GM18909 (cell line): ENCODE data around the gene TMEM39B.
"Not testable (repeated sequence)": the region's sequence is repeated elsewhere in the genome, so short reads cannot be mapped to it uniquely, and the experiment has no call there.

Experiments used
- ATAC-seq: cut with Tn5 transposase; IDR thresholded peaks from one replicate; pipeline ENCODE4 v1.9.1; 2021; ENCODE audit warnings: mild to moderate bottlenecking; ENCODE audit not compliant: unreplicated experiment, poor library complexity

The TMEM39B gene

DNA sequence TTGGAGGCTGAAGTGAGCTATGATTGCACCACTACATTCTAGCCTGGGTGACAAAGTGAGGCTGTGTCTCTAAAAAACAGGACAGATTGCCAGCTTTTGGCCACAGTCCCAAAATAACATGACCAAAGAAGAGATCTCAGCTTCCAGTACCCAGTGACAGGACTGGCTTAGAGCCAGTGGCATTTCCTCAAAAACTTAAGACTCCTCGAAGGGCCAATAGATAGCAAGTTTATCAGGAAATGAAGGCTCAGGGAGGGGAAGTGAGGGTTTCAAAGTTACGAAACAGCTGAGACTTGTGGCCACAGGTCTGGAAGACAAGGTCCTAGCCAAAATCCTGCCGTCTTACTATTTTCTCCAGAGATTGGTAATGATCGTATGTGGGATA is 6.3 kb upstream of the TMEM39B start:
- ATAC-seq: no peak

DNA sequence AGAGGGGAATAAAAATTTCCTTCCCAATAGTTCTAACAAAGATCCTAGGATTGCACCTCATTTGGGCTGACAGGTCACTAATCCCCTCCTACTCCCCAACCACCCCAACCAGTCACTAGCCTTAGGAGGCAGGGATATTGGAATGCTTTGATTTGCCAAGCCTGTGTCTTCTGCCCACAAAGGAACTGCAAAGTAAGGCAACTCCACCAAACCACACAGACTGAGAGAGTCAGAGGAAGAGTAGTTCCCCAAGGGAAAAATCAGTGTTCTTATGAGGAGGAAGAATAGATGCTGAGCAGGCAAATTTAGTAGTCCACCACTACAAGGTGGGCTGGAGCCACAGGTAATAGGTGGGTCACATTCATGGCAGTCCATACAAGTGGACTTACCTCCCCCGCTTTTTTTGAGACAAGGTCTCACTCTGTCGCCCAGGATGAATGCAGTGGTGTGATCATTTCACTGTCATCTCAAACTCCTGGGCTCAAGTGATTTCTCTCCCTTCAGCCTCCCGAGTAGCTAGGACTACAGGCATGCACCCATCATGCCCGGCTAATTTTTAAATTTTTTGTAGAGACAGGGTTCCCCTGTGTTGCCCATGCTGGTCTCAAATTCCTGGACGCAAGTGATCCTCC is 3.7 kb upstream of the TMEM39B start:
- ATAC-seq: no peak

DNA sequence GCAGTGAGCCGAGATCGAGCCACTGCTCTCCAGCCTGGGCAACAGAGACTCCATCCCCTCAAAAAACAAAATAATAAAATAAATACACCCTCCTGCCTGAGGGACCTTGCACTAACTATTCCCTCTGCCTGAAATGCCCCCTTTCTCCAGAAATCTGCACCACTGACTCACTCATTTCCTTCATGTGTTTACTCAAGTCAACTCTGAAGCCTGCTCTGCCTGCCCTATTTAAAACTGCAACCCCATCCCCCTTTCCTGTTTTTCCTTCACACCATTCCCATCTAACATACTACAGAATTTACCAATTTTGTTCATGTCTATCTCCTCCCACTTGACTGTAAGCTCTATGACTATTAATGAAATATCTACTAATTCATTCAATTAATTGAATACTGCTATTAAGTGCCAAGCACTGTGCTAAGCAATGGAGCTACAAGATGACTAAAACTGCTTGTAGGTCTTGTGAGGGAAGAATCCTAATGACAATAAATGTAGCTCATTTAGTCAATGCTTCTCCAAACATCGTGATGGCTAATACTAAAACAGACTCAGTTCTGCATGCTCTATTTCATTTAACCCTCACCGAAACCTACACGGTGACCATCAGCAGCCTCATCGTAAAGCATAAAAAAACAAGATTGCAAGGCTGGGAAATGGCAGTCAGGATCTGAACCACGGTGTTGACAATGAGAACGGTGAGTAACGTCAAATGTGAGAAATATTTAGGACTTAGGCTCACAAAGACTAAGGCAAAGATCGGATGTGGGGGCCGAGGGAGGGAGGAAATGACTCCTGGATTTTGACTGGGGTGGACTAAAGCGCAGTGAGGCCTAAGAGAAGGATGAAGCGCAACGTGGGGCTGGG is 749 bp upstream of the TMEM39B start:
- no peak for ATAC-seq

DNA sequence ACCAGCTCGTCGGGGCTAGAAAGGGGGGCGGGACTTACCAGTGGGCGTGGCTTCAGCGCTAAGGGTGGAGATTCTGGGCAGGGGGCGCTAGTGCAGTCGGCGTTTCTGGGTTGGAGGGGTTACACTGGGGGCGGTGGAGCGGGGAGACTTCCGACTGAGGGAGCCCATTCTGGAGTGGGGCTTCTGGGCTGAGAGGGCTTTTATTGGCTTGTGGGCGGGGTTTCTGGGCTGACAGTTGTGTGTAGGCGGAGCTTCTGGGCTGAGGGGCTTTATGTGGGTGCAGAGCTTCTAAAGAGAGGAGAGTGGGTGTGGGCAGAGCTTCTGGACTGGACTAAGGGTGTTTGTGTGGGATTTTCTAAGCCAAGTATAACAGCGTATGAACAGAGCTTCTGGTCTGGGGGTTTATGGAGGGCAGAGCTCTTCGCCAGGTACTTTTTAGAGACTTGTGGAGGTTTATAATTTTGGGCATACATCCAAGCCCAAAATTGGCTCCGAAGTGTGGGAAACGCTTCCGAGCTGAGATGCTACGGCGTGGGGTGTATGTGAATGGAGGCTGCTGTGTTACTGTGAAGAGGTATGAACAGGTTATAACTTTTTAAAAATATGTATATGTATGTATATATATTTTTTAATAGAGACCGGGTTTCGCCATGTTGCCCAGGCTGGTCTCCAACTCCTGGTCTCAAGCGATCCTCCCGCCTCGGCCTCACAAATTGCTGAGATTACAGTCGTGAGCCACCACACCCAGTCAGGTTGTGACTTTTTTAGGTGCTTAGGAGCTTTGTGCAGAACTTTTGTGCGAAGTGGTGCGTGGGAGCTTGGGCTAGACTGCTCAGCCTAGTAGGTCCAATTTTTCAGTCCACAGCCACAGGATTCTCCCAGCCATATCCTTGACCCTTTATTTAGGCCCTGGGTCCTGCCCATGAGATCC is 825 bp downstream of the TMEM39B start:
- ATAC-seq: no peak

DNA sequence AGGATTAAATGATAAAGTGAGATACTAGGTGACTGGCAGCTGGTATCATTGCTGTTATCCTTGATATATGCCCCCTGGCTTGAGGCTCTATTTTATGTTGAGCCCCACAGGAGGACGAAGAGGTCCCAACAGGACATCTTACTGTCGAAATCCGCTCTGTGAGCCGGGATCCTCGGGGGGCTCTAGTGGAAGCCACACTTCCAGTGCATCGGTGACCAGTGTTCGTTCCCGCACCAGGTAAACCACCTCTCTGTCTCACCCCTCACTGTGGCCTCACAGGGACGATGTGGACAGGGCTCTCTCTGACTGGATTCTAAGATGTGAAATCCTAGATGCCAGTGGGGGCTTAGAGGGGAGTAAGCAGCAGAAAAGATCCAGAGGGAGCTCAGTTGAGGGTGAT is 2.1 kb downstream of the TMEM39B start:
- ATAC-seq: no peak

DNA sequence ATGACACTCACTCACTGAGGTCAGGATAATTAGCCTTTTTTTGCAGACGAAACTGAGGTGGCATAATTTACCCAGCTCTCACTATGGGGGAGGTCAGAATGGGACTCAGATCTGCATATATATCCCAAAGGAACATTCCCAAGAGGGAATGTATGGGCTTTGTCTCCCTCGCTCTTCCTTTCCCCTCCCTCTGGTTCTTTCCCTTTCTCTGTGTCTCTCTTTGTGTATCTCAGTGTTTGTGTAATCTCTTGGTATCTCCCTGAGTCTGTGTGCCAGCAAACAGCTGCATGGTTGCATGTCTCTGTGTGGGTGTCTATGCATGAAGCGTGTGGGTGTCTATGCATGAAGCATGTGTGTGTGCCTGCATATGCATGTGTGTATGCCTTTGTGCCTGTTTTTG is 4.7 kb downstream of the TMEM39B start:
- no peak for ATAC-seq

DNA sequence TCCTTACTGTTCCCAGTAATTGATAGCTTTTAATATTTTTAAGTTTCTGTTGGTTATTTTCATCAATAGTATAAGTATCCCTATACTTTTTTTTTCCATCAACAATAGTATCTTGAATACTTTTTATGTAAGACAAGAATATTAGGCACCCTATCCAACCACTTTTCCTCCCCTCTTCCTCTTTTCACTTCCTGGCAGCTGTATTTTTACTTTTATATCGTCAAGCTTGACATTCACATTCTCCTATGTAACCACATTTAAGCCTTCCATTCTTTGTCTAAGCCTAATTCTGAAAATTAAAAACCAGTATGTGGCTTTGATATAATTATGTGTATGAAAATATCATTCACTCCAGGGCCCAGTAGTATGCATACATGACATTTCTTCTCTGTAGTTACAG is 9.3 kb downstream of the TMEM39B start:
- no peak for ATAC-seq

DNA sequence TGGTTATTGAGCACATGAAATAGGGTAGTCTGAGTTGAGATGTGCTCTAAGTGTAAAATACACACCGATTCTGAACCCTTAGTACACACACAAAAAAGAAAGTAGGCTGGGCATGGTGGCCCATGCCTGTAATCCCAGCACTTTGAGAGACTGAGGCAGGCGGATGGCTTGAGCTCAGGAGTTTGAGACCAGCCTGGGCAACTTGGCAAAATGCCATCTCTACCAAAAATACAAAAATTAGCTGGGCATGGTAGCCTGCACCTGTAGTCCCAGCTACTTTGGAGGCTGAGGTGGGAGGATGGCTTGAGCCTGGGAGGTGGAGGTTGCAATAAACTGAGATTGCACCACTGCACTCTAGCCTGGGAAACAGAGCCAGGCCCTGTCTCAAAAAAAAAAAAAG is 13.6 kb downstream of the TMEM39B start:
- ATAC-seq: not testable (repeated sequence)

DNA sequence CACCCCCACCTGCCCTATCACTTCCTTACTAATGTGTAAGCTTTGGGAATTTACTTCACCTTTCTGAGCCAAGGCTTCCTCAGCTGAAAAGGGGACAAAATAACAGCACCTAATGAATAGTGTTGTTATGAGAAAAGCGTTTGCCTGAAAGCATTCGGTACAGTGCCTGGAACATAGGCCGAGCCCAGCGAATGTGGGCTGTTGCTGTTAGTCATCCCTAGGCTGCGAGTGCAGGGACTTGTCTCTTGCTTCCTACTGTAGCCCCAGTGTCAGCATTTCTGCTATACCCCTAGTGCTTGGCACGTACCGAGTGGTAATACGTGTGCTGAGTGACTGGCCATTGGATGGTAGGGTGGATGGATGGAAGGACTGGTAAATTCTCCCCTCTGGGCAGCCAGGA is 18.4 kb downstream of the TMEM39B start:
- ATAC-seq: no peak

DNA sequence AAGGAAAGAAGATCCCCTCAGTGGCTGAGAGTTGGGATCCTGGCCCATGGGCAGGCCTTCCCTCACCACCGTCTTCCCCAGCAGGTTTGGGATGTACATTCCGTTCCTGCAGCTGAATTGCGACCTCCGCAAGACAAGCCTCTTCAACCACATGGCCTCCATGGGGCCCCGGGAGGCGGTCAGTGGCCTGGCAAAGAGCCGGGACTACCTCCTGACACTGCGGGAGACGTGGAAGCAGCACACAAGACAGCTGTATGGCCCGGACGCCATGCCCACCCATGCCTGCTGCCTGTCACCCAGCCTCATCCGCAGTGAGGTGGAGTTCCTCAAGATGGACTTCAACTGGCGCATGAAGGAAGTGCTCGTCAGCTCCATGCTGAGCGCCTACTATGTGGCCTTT is 18.9 kb downstream of the TMEM39B start:
- ATAC-seq: no peak

DNA sequence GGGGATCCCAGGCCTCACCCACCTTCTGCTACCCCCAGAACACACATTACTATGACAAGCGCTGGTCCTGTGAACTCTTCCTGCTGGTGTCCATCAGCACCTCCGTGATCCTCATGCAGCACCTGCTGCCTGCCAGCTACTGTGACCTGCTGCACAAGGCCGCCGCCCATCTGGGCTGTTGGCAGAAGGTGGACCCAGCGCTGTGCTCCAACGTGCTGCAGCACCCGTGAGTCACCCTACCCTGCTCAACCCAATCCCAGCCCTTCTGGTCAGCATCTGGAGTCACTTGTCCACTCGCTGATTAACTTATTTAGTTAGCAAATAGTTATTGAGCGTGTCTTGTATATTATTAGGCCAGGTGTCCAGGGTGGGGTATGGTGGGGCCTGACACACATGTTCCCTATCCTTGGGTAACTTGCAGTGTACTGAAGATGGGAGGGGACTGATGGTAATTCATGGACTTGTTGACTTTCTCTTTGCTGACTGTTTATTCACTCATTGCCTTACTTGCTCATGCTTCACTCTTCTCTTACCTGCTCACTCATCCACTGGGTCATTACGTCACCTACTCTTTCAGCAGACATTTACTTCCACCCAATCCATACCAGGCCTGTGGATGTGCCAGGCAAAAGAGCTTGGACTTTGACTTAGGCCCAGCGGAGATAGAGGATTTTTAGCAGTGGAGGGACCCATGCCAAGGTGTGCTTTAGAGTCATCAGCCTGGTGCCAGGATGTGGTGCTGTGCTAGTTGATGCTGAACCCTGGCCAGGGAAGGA is 22.2 kb downstream of the TMEM39B start:
- no peak for ATAC-seq

DNA sequence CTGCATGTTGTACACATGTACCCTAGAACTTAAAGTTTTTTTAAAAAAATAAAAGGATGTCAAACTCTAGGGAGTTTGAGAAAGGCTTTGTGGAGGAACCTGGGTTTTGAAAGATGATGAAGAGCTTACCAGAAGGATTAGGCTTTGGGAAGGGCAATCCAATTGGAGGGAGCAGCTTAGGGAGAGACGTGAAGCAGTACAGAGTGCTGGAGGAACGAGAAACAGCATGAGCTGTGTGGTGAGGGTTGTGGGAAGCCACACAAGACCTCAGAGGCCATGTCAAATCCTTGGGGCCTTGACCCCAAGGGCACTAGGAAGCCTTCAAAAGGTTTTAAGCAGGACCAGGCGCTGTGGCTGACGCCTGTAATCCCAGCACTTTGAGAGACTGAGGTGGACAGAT is 26.7 kb downstream of the TMEM39B start:
- ATAC-seq: no peak

DNA sequence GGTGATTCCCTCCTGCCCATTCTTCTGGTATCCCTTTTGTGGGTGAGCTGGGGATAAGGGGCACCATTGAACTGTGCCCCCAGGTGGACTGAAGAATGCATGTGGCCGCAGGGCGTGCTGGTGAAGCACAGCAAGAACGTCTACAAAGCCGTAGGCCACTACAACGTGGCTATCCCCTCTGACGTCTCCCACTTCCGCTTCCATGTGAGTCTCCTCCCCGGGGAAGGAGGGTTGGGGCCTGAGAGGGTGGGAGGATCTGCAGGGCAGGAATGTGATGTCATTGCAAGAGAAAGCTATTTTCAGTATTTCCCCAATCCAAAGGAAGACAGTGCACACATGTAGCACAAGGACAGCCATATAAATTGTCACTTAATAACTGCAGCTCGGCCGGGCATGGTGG is 27.6 kb downstream of the TMEM39B start:
- ATAC-seq: no peak

DNA sequence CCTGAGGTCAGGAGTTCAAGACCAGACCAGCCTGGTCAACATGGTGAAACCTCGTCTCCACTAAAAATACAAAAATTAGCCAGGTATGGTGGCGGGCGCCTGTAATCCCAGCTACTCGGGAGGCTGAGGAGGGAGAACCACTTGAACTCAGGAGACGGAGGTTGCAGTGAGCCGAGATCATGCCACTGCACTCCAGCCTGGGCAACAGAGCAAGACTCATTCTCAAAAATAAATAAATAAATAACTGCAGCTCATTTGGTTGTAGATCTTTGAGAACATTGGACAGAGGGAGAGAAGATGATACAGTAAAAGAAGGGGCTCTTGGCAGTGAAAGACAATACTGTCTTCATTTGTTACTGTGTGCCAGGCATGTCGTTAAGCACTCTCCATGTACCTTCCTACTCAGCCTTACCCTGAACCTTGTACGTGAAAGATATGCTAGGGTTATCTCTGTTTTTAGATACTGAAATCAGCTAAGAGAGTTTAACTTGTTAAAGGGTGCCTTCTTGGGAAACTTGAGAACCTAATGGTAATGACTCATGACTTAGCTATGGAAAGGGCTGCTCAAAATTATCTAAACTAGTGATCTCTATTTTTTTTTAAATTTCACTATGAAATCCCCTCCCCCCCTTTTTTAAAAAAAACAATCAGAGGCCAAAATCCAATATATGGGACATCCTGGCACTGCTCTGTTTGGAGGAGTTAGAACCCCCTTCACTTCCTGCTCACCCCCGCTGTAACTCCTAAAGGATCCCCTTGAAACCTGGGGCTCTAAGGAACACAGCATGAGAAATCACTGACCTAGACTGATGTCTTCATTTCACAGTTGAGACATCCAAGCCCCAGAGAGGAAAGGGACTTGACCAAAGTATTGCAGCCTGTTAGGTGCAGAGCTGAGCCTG is 28.3 kb downstream of the TMEM39B start:
- ATAC-seq: no peak

DNA sequence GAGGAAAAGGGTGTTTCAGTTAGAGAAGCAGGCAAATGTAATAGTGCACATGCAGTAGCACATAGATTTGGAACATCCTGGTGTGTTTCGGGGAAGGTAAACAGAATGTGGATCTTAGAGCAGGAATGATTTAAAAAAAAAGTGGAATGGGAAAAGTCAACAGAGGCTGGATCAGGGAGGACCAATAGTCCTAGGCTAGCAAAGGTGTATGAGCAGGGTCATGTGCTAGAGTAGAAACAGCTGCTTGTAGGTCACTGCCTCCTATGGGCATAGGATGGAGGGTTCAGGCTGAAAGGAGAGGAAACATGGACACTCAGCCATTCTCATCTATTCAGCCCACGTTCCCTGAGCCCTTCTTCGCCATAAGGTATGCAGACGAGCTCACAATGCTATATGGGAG is 31.4 kb downstream of the TMEM39B start:
- no peak for ATAC-seq

DNA sequence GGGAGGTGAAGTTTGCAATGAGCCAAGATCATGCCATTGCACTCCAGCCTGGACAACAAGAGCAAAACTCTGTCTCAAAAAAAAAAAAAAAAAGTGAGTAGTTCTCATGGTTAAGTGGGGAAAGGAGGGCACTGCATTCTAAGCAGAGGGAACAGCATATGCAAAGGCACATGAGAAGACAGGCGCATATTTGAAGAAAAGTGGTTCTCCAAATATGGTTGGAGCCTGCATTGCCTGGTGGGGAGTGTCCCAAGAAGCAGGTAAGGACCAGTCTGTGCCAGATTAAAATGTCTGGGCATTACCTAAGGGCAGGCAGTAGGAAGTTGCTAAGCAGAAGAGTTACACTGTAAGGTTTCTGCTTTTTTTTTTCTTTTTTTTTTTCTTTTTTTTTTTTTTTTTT is 32.6 kb downstream of the TMEM39B start:
- ATAC-seq: no peak

DNA sequence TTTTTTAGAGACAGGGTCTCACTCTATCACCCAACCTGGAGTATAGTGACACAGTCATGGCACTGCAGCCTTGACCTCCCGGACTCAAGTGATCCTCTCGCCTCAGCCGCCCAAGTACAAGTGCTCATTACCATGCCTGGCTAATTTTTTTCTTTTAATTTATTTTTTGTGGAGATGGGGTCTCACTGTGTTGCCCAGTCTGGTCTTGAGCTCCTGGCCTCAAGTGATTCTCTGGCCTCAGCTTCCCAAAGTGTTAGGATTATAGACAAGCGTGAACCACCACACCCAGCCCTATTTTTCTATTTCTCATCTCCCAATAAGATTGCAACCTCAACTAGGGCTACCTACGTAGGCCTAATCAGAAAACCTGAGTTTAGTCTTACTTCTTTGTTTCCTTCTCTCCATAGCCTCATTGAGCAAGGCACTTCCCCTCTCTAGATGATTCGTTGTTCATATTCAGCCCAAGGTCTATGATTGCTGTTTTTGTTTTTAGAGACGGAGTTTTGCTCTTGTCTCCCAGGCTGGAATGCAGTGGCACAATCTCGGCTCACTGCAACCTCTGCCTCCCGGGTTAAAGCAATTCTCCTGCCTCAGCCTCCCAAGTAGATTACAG is 34.0 kb downstream of the TMEM39B start:
- no peak for ATAC-seq

DNA sequence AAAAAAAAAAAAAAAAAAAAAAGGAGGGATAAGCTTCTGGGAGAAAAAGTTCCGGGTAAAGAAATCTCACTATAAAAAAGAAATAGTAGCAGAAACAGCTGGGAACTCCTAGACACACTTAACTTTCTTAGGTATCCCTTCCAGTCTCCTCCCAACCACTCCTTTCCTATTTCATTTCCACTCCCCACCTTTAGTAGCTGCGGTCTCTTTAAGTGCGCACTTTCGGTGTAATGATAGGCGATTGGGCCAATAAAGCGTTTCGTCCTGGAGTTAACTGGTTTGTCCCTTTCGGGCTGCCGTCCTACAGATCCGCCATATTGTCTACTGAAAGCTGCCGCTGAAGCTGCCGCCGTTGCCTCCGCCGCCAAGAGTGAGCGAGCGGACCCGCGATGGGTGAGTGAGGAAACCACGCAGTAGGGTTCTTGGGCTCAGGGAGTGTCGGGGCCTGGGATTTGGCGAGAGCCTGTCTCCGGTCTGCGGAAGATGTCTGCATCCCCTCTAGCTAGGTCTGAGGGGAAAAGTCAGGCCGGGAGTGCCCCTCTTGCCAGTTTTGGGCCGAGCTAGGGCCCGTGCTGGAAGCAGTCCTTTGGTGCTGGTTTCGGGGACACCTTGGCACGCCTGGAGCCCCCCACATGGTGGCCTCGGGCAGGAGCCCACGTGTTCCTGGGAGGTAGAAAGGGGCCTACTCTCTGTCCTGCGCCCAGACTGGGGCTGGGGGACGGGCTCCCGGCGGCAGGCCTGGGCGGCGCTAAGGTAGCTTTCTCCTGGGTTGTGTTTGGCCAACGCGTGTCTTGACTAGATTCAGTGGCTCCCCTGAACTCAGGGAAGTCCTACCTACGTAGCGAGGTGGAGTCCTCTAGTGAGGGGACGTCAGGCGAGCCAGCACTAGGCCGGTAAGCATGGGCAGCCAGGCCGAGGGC is 35.3 kb downstream of the TMEM39B start, which contains the start of gene KPNA6:
Gene KPNA6, plus strand, starts transcription at position 315 of the 920 bp plus-strand sequence. Its CDS starts 75 bp downstream, at position 390.
- peak; percentile 79 for ATAC-seq
